HG03159 (cell line): Measurements from ENCODE around the gene NFKBIZ.

Experiments
- ATAC-seq: cut with Tn5 transposase; IDR thresholded peaks from one replicate; pipeline ENCODE4 v1.9.1; 2021; ENCODE audit warnings: mild to moderate bottlenecking, moderate library complexity; ENCODE audit not compliant: unreplicated experiment

The NFKBIZ gene

GRCh38 chr3:101824702-101825101 lies 24.6 kb upstream of the NFKBIZ start:
- ATAC-seq, result no peak

- ATAC-seq, result no peak
Observed at GRCh38 chr3:101825904-101826445, 23.3 kb upstream of the NFKBIZ start.

GRCh38 chr3:101827211-101828174 lies 21.8 kb upstream of the NFKBIZ start:
- ATAC-seq, result peak; percentile 91

DNA sequence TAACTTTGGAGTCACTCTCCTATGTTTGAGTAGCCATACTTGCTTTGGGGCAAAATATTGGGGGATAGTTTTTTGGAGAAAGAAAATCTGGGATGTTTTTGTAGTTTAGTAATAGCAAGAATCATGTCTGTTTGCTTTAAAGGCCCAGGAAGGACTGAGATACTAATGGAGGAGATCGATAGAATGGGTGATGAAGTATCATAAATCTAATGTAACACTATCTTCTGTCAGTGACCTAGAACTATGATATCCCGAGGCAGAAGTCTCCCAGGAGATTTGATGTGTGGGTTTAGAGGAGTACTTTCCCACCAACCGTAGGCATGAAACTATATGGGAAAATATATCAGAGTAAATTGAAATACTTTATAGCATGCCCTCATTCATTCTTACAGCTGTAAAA lies 21.0 kb upstream of the NFKBIZ start:
- no peak for ATAC-seq

DNA sequence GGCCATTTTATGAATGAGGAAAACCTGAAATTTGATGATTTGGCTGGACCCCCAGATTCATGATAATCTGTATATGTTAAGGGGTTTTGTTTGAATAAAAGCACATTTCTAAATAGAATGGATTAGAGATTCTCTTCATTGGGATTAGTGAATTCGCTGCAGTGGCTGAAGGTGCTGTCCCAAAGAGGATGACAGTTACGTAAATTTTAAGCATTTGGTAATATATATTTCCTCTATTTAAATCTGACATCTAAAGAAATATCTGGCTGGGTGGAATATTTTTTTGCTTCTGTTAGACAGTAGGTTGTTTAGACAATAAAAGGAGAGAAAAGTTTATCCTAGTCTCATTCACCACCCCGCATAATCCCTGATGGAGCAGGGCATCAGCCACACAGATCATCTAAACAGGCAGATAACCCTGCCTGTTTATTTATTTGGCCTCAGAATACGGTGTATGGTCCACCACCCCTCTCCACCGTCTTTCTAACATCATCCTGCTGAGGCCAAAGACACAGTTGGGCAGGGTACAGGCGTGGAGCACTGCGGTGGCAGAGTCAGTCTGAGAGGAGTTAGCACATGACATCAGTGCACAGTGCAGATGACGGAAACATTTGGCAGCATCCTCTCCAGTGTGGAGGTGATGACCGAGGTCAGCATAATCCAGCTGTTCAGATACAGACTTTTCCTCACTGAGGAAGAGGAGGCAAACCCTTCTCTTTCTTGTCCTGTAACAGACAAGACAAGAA lies 20.4 kb upstream of the NFKBIZ start:
- ATAC-seq, result peak; percentile 30

DNA sequence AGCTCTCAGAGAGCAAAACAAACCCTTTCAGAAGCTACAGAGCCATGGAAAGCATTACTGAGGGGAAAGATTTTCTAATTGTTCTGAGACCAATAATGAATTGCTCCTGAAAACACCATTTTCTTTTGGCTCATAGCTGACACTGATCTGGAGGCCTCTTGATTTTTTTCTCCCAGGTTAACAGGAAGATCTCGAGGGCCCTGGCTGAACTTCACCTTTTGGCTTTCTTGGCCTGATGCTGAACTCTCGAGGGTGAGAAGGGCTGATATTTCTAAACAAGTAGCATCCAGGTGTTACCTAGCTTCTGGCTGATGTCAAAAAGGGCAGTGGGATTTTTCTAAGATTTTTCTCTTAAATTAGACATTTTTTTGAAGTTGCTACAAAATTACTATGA lies 19.9 kb upstream of the NFKBIZ start:
- ATAC-seq, result no peak

- ATAC-seq, result no peak
Observed at GRCh38 chr3:101829874-101830273, 19.4 kb upstream of the NFKBIZ start.

DNA sequence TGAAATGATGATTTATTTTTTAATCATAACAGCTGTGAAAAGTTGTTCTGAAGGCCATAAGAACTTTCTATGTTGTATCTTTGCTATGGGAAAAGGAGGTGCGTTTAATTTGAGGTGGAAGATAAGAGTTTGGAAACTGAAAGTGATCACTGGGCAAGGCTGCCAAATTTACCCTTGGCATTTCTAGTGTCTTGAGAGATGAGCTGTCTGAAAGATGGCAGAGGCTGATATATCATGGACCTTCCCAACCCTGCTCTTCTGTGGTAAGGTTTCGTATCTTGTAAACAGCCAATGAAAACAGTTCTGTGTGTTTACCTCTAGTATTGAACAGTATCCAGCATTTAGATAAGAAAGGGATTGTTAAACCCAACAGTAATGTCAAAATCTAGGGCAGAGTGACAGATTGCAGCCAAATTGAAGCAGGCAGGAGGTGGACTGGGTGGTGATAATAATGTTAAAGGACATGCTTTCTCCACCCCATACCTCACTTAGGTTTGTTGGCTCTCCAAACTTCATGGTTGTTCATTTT lies 15.8 kb upstream of the NFKBIZ start:
- no peak for ATAC-seq

DNA sequence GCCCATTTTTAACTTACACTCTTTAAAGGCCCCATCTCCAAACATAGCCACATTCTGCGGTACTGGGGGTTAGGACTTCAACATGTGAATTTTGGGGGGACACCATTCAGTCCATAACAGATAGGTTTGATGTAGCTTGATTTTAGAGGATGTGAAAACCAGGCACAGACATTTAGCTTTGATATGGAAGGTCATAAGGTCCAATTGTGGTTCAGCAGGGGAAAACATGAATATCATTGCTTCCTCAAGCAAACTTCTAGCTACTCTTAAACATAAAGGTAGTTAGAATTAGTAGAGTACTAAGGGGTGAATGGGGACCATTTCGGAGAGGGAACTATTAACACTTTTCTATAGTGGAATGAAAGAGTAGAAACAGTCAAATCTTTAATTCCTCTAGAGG lies 13.6 kb upstream of the NFKBIZ start:
- no peak for ATAC-seq

DNA sequence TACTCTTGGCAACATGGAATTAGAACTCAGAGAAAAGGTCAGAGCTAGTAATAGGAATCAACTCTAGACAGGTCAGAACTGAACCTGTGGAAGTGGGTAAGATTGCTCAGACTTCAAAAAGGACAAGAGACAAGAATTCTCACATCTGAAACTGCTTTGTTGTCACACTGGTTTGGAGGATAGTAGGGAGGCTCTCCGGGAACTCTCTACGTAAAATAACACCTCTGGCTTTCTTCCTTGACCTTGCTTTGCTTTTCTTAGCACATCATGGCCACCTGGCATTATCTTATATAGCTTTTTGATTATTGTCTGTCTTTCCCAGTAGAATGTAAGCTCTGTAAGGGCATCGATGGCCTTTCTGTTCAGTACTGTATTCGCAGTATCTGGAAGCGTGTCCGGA lies 13.2 kb upstream of the NFKBIZ start:
- ATAC-seq, result no peak

DNA sequence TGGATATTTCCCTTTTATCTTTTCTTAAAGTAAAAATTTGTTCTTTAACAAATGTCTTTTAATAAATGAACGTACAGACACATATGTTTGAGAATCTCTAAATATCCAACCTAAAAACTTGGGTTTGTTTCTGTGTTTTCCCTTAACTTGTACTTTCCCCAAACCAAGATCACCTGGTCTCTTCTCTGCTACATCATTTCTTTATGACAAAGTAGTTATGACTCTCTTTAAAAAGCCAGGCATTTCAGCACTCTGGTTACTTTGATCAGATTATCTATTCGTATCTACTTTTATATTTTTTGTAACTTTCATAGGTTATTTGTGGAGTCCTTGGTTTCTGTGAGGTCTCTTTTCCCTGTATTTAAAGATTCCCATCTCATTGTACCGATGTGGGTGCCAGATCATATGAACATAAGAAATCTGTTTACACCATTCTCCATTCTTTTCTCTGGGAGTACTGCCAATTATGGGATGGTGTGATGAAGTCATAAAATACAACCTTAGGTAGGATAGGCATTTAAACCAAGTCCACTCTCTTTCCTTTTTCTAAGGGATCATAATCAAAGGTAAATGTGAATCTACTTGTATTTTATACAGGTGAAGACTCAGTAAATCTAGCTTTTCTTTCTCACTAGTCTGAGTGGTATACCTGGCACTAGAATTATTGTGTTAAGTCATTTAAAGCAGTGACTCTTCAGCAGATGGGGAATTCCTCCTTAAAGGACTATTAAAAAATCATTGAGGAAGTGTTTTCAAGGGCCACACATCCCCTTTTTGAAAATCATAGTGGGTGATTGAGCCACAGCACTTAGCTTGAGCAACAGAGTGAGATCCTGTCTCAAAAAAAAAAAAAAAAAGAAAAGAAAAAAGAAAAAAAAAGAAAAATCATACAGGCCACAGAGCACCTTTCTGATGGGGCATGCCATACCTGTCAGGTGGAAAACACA lies 12.4 kb upstream of the NFKBIZ start:
- ATAC-seq, result peak; percentile 36

DNA sequence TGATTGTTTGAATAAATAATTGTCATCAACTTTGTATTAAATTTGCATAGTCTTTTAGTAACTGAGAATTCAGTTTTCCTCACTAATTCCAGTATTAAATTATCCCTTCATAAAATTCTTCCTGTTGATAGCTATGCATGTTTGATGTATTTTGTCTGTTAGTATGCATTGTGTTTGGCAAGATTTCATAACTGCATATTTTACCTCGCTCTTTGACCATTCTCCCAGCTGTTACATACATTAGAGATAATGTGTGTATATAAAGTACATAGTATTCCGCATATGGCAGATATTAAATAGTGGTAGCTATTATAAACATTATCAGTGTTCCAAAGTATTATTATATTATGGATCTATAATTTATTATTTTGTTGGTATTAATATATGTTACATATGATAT lies 10.6 kb upstream of the NFKBIZ start:
- no peak for ATAC-seq

- ATAC-seq, result no peak
Observed at GRCh38 chr3:101840066-101840465, 9.2 kb upstream of the NFKBIZ start.

DNA sequence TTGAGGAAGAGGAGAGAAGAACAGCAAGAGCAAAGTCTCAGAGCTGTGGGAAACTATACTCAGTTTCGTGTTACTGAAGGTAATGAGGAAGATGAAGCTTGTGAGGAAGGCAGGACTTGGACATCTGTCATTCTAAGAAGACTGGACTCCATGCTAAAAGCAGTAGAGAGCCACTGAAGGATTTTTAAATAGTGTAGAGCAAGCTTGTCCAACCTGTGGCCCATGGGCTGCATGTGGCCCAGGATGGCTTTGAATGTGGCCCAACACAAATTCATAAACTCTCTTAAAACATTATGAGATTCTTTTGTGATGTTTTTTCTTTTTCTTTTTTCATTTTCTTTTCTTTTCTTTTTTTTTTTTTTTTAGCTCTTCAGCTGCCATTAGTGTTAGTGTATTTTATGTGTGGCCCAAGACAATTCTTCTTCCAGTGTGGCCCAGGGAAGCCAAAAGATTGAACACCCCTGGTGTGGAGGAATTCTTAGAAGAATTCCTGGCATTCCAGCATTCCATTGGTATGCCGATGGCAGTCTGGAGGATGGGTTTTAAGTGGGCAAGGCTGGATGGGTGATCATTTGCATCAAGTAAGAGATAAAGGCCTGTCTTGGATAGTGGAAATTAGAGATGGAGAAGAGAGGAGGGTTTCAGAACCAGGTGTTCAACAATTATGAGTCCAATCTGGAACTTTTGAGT lies 6.9 kb upstream of the NFKBIZ start:
- ATAC-seq, result no peak

DNA sequence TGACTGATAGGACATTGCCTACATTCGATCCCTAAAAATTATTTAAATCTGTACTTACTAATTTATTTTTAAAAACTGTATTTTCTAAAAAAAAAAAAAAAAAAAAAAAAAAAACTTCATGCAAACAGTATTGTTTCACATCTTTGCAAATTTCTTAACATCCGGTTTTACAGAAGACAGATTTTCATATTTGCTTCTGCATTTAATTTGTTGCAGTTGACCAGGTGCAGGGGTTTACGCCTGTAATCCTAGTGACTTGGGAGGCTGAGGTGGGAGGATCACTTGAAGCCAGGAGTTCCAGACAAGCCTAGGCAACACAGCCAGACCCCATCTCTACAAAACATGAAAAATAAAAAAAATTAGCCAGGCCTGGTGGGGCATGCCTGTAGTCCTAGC lies 6.4 kb upstream of the NFKBIZ start:
- ATAC-seq, result no peak

DNA sequence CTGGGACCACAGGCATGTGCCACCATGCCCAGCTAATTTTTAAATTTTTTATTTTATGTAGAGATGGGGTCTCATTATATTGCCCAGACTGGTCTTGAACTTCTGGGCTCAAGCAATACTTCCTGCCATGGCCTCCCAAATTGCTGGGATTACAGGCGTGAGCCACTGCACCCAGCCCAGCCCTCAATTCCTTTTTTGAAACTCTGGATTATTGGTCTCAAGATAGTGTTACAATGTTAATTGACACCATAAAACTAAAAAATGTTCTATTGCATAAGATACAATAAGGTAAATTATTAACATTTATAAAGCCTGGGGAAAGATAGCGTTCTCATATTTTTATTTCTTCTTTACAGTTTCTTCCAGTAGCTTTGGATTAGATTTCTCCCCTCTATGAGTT lies 3.9 kb upstream of the NFKBIZ start:
- ATAC-seq, result no peak

DNA sequence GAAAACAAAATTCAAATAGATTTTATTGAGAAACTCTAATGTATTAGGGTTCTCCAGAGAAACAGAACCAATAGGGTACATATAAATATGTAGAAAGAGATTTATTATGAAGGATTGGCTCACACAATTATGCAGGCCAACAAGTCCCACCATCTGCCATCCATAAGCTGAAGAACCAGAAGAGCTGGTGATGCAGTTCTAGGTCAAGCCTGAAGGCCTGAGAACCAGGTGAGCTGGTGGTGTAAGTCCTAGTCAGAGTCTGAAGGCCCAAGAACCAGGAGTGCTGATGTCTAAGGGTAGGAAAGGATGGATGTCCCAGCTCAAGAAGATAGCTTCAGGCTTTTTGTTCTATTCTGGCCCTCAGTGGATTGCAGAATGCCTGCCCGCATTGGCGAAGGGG lies 2.6 kb upstream of the NFKBIZ start:
- no peak for ATAC-seq

GRCh38 chr3:101847328-101847727 lies 2.0 kb upstream of the NFKBIZ start:
- ATAC-seq, result no peak

DNA sequence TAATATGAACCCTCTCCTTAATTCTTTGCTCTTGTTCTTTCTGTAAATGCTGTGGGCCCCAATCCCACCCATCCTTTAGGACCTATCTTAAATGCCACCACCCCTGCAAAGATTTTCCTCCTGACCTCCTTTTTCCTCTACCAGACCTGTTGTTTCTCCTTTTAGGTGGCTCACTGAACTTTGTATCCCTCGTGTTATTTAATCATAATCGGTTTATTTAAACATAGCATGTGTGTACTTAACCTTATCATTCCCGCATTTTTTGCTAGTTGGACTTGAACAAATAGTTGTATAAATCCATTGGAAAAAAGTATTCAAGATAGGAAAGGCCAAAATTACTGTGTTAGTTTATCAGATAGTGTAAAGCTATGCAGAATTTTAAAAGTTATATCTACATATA lies 988 bp upstream of the NFKBIZ start:
- ATAC-seq, result no peak

DNA sequence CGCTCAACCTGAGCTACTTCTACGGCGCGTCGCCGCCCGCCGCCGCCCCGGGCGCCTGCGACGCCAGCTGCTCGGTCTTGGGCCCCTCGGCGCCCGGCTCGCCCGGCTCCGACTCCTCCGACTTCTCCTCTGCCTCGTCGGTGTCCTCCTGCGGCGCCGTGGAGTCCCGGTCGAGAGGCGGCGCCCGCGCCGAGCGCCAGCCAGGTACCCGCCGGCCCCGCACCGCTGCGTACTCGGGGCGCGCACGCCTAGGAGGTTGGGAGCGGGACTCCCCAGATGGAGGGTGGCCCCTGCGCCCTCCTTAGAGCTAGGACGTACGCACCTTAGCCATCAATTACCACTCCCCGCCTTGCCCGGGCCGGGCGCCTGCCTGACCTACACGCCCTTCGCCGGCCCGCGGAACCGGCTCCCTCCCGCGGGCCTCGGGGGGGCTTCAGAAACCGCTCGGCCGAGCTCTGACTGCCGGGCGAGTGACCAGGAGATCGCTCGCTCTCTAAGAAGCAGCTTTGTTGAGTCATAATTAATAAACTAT lies 466 bp downstream of the NFKBIZ start:
- ATAC-seq, result peak; percentile 30
